Gastrocnemius medialis (tissue), 4 donors: ENCODE results near the gene ZFP64.

Experiments
- CTCF ChIP-seq, 5 experiments: fragments of 450-650 bp in 3 of 5; fragments of 200-600 bp in 2 of 5; sonication (generic) in 2 of 5; IDR thresholded peaks in 4 of 5; conservative IDR thresholded peaks in 1 of 5; 1 replicate in 4 of 5; 2 replicates in 1 of 5; pipeline ENCODE4 v1.5.1; 2016 to 2019; ENCODE audit warnings: antibody characterized with exemption in 5 of 5, mild to moderate bottlenecking in 3 of 5, moderate library complexity in 3 of 5
- POLR2A ChIP-seq, 2 donors: fragments of 450-650 bp; IDR thresholded peaks; one replicate each; pipeline ENCODE4 v1.6.1; 2017; ENCODE audit warnings: antibody characterized with exemption in 2 of 2, mild to moderate bottlenecking in 2 of 2, moderate library complexity in 2 of 2

- TF ChIP-seq CTCF (IDR thresholded peaks at IDR 0.05 in 4 of 5, conservative IDR thresholded peaks at IDR 0.05 in 1 of 5) (peak; percentile 12 to 70 (median 43)), POLR2A (IDR thresholded peaks at IDR 0.05) (no peak)
These were observed 40.9 kb downstream of the ZFP64 start for GRCh38 chr20:52150440-52151258.
